Activated T-cell treated with anti-CD3 and anti-CD28 coated beads, Interleukin-2, amount 50 U/mL, for 24 hours (primary cell): Measurements from ENCODE around the gene PANX1.

ENCODE experiments used
- DNase-seq: peaks from one replicate; pipeline ENCODE4 v3.0.0-alpha.2; 2020
- H3K27ac Mint-ChIP-seq: 2 replicates; pipeline ENCODE4 v1.8.0; 2020; ENCODE audit warnings: mild to moderate bottlenecking, mixed read lengths
- H3K27me3 Mint-ChIP-seq: 2 replicates; pipeline ENCODE4 v1.8.0; 2020; ENCODE audit warnings: mixed read lengths
- H3K36me3 Mint-ChIP-seq: 2 replicates; pipeline ENCODE4 v1.8.0; 2020; ENCODE audit warnings: low read depth, mixed read lengths
- H3K4me1 Mint-ChIP-seq: 2 replicates; pipeline ENCODE4 v1.8.0; 2020; ENCODE audit warnings: low read depth, mixed read lengths
- H3K4me3 Mint-ChIP-seq: 2 replicates; pipeline ENCODE4 v1.8.0; 2020; ENCODE audit warnings: mild to moderate bottlenecking, moderate library complexity, mixed read lengths
- H3K9me3 Mint-ChIP-seq: 2 replicates; pipeline ENCODE4 v1.8.0; 2020; ENCODE audit warnings: mixed read lengths

PANX1 gene

DNA sequence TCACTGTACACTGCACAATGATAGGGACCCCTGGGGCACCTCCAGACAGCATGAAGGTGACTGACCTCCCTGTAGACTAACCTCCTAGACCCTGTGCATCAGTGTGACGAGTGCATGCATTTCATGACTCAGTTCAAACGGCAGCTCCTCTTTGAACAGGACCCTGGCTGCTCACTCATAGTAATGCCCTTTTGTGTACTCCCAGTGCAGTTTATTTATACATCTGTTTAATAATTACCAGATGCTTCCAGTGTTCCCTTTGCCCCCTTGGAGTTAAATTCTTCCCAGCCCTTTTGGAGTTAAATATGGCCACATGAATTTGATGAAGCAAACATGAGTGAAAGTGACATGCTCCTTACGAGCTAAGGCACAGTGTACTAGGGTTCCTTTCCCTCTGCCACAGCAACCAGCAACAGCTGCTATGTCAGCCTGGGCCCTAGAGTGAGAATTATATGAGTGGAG lies 72.4 kb downstream of the PANX1 start:
- Mint-ChIP-seq H3K27ac (no peak overlapping the region), H3K27me3 (peaks cover 2% of the 10 kb centered on the region), H3K9me3 (no peaks in the 10 kb centered on the region), H3K4me3 (no peak overlapping the region), H3K36me3 (no peaks in the 10 kb centered on the region), H3K4me1 (no peaks in the 10 kb centered on the region)
- no peak for DNase-seq

DNA sequence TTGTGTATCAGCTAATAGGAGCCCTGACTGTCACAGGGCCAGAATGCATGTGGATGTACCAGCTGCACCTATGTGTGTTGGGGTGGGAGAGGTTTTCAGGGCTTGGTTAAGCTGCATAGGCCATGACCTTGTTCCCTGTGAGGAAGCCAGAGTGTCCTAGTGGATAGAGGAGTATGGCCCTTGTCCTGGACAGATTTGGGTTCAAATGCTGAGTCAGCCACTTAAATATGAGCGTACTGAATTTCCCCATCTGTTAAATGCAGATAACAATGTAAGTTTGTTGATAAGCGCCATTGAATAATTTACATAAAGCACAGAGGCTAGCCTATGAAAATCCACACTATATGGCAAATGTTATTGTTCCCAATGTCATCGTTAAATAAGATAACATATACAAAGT lies 74.4 kb downstream of the PANX1 start:
- no peak overlapping the region for H3K27ac Mint-ChIP-seq

DNA sequence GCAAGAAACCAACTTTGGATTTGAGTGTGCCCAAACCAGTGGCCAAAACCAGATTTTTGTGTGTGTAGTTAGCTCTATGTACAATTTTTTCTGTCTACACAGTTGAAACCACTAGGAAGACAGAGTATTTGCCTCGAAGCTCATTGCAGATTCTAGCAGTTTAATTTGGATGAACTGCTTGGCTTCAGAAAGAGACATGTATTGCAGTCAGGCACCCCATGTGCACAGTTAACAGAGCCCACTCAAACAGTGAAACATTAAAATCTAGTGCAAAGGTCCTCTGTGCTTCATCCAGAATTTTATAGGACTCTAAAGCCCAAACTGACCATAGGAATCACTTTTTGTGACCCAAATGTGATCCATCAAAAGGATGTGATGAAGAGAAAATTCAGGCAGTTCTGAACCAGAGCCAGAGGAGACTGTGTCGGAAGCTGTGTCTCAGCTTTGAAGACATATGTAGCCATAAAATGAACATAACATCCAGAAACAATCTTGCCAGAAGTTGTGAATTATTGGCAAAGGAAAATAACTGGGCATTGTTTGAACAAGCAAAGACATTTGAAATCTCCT lies 82.7 kb downstream of the PANX1 start:
- Mint-ChIP-seq H3K27me3 (no peaks in the 10 kb centered on the region), H3K4me3 (no peak overlapping the region), H3K9me3 (peaks cover 6% of the 10 kb centered on the region), H3K4me1 (no peaks in the 10 kb centered on the region), H3K27ac (no peak overlapping the region), H3K36me3 (no peaks in the 10 kb centered on the region)
- no peak for DNase-seq

More for the DNA sequence above, 74.4 kb downstream of the PANX1 start:
- H3K4me3 Mint-ChIP-seq = no peak overlapping the region
- DNase-seq = no peak
- peaks cover 2% of the 10 kb centered on the region for H3K27me3 Mint-ChIP-seq
- H3K4me1 Mint-ChIP-seq = no peaks in the 10 kb centered on the region
- H3K36me3 Mint-ChIP-seq = no peaks in the 10 kb centered on the region
- peaks cover 2% of the 10 kb centered on the region for H3K9me3 Mint-ChIP-seq

DNA sequence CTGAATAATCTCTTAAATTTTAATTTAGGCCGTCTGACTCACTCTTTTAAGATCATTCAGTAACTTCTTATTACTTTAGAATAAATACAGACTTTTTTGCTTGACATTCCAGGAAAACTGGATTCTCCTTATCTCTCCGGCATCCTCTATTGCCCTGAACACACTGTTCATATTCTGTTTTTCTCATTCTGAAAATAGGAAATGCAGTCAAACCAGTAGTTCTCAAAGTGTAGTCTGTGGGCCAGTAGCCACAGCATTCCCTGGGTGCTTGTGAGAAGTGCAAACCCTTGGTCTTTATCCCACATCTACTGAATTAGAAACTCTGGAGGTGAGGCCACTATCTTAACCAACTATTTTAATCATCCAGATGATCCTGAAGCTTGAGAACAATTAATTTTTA lies 84.3 kb downstream of the PANX1 start:
- H3K9me3 Mint-ChIP-seq = peaks cover 8% of the 10 kb centered on the region
- no peaks in the 10 kb centered on the region for H3K27me3 Mint-ChIP-seq
- DNase-seq = no peak
- H3K4me3 Mint-ChIP-seq = no peak overlapping the region
- H3K27ac Mint-ChIP-seq = no peak overlapping the region
- no peaks in the 10 kb centered on the region for H3K4me1 Mint-ChIP-seq
- H3K36me3 Mint-ChIP-seq = no peaks in the 10 kb centered on the region

DNA sequence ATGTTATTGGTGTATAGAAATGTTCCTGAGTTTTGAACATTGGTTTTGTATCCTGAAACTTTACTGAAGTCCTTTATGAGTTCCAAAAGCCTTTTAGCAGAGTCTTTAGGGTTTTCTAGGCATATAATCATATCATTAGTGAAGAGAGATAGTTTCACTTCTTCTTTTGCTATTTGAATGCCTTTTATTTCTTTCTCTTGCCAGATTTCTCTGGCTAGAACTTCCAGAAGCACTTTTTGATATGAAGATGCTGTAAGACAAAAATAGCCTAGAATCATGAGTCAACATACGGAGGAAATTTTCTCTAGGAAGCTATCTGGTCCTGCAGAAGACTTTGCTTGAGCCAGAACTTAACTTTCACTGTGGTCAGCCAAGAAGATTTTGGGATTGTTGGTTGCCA lies 89.1 kb downstream of the PANX1 start:
- H3K9me3 Mint-ChIP-seq = peaks cover 39% of the 10 kb centered on the region
- H3K36me3 Mint-ChIP-seq = no peaks in the 10 kb centered on the region
- no peak overlapping the region for H3K27ac Mint-ChIP-seq
- no peak overlapping the region for H3K4me3 Mint-ChIP-seq
- no peaks in the 10 kb centered on the region for H3K4me1 Mint-ChIP-seq
- no peaks in the 10 kb centered on the region for H3K27me3 Mint-ChIP-seq
- DNase-seq = no peak

DNA sequence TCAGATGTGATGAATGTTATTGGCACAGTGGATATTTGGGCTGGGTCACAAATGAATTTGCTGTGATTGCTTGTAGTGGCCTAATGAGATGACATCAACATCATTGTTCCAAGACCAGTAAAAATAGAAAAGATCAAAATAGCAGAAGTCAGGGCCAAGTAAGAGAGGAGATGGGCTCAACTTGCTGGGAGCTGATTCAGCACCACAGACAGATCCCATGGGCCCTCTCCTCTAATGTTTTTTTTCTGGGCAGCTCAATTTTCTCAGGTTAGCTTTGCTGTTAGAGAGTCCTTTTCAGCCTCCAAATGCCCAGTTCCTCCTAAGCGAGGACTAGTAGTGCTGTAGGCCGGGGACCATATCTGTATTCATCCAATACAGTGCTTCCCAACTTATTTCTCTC lies 89.7 kb downstream of the PANX1 start:
- Mint-ChIP-seq H3K36me3 (no peaks in the 10 kb centered on the region), H3K4me1 (no peaks in the 10 kb centered on the region), H3K9me3 (peaks cover 39% of the 10 kb centered on the region), H3K4me3 (no peak overlapping the region), H3K27ac (no peak overlapping the region), H3K27me3 (no peaks in the 10 kb centered on the region)
- DNase-seq = no peak

DNA sequence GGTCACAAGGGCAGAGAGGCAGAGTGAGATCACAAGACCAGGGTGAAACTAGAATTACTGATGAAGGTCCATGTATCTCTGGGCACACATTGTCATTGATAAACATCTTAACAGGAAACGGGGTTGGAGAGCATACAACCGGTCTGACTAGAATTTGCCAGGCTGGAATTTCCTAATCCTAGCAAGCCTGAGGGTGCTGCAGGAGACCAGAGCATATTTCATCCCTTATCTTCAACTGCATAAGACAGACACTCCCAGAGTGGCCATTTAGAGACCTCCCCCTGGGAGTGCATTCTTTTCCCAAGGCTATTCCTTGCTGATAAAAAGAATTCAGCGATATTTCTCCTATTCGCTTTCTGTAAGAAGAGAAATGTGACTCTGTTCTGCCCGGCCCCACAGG lies 91.1 kb downstream of the PANX1 start:
- Mint-ChIP-seq H3K36me3 (no peaks in the 10 kb centered on the region), H3K27ac (no peak overlapping the region), H3K9me3 (peaks cover 39% of the 10 kb centered on the region)

DNA sequence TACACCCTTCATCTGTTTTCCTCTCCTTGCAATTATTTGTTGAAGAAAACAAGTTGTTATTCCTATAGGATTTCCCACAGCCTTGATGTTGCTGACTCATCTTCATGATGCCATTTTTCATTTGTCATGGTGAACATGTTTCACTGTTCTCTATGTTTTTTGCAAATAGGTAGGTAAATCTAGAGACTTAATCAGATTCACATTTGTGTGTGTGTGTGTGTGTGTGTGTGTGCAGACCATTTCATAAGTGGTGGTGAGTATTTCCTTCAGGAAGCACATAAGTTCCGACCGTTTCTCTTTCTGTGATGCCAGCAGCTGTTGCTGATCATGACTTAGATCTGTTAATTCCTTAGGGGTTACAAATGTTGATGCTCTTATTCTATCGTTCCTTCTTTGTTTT lies 95.4 kb downstream of the PANX1 start:
- peaks cover 22% of the 10 kb centered on the region for H3K9me3 Mint-ChIP-seq
- no peak overlapping the region for H3K4me3 Mint-ChIP-seq
- H3K27me3 Mint-ChIP-seq = no peaks in the 10 kb centered on the region
- H3K36me3 Mint-ChIP-seq = no peaks in the 10 kb centered on the region
- H3K27ac Mint-ChIP-seq = no peak overlapping the region
- no peak for DNase-seq
- H3K4me1 Mint-ChIP-seq = no peaks in the 10 kb centered on the region

More for the DNA sequence above, 91.1 kb downstream of the PANX1 start:
- Mint-ChIP-seq H3K4me3 (no peak overlapping the region), H3K4me1 (no peaks in the 10 kb centered on the region), H3K27me3 (no peaks in the 10 kb centered on the region)
- no peak for DNase-seq
